WERI-Rb-1 (cell line): ENCODE results near the gene RGS9BP.

Experiments
- DNase-seq: peaks from one replicate; pipeline ENCODE4 v3.0.0-alpha.2; 2020
- H3K27ac ChIP-seq: fragments of 250-450 bp; sonication (Bioruptor Pico); 2 replicates; pipeline ENCODE4 v1.5.1; 2020; ENCODE audit warnings: mild to moderate bottlenecking, moderate library complexity
- H3K27me3 ChIP-seq: fragments of 250-450 bp; sonication (Bioruptor Pico); 2 replicates; pipeline ENCODE4 v1.5.1; 2021; ENCODE audit warnings: mild to moderate bottlenecking, low read depth, moderate library complexity; ENCODE audit not compliant: insufficient read depth, severe bottlenecking
- H3K36me3 ChIP-seq: fragments of 250-450 bp; sonication (Bioruptor Pico); 2 replicates; pipeline ENCODE4 v1.5.1; 2020; ENCODE audit warnings: mild to moderate bottlenecking, moderate library complexity
- H3K4me3 ChIP-seq: 2 replicates; pipeline ENCODE4 v1.5.1; 2011; ENCODE audit warnings: low read depth, mild to moderate bottlenecking, control low read depth, low read length
- H3K9me3 ChIP-seq: fragments of 250-450 bp; sonication (Bioruptor Pico); 2 replicates; pipeline ENCODE4 v1.5.1; 2021; ENCODE audit warnings: mild to moderate bottlenecking, moderate library complexity; ENCODE audit not compliant: severe bottlenecking
- CTCF ChIP-seq: IDR thresholded peaks from 2 replicates; pipeline ENCODE4 v1.5.1; 2011; ENCODE audit warnings: low read depth, mild to moderate bottlenecking, control low read depth, inconsistent platforms, low read length

Gene RGS9BP

GRCh38 chr19:32658527-32658926 is 17.1 kb upstream of the RGS9BP start:
- H3K4me3 ChIP-seq = no peak overlapping the region
- no peak for TF ChIP-seq CTCF
- no peaks in the 10 kb centered on the region; the same call in 1 of the 2 replicates for H3K36me3 ChIP-seq
- H3K27ac ChIP-seq = no peak overlapping the region
- no peaks in the 10 kb centered on the region for H3K27me3 ChIP-seq
- no peak for DNase-seq
- H3K9me3 ChIP-seq = no peaks in the 10 kb centered on the region

GRCh38 chr19:32661318-32661717 is 14.3 kb upstream of the RGS9BP start:
- TF ChIP-seq CTCF = no peak
- no peaks in the 10 kb centered on the region for H3K9me3 ChIP-seq
- no peak overlapping the region for H3K27ac ChIP-seq

GRCh38 chr19:32662186-32662585 is 13.5 kb upstream of the RGS9BP start:
- Histone ChIP-seq H3K27ac (no peak overlapping the region), H3K4me3 (no peak overlapping the region), H3K36me3 (no peaks in the 10 kb centered on the region; the same call in 1 of the 2 replicates), H3K9me3 (no peaks in the 10 kb centered on the region), H3K27me3 (no peaks in the 10 kb centered on the region)
- no peak for TF ChIP-seq CTCF
- no peak for DNase-seq

More at GRCh38 chr19:32661318-32661717, 14.3 kb upstream of the RGS9BP start:
- Histone ChIP-seq H3K27me3 (no peaks in the 10 kb centered on the region), H3K36me3 (no peaks in the 10 kb centered on the region; the same call in 1 of the 2 replicates), H3K4me3 (no peak overlapping the region)
- no peak for DNase-seq

GRCh38 chr19:32666084-32666483 is 9.6 kb upstream of the RGS9BP start:
- Histone ChIP-seq H3K27me3 (no peaks in the 10 kb centered on the region), H3K36me3 (no peaks in the 10 kb centered on the region), H3K9me3 (no peaks in the 10 kb centered on the region), H3K4me3 (no peak overlapping the region), H3K27ac (no peak overlapping the region)
- DNase-seq = no peak
- TF ChIP-seq CTCF = no peak

- no peaks in the 10 kb centered on the region for H3K36me3 ChIP-seq
- no peaks in the 10 kb centered on the region for H3K27me3 ChIP-seq
- no peak overlapping the region for H3K4me3 ChIP-seq
- H3K9me3 ChIP-seq = no peaks in the 10 kb centered on the region
- no peak overlapping the region for H3K27ac ChIP-seq
- DNase-seq = no peak
- TF ChIP-seq CTCF = no peak
These were observed 6.3 kb upstream of the RGS9BP start for GRCh38 chr19:32669310-32669709.

GRCh38 chr19:32671883-32672593 is 3.6 kb upstream of the RGS9BP start:
- Histone ChIP-seq H3K9me3 (no peaks in the 10 kb centered on the region), H3K36me3 (no peaks in the 10 kb centered on the region), H3K27ac (no peak overlapping the region), H3K4me3 (no peak overlapping the region), H3K27me3 (peaks cover 15% of the 10 kb centered on the region)
- no peak for DNase-seq
- no peak for TF ChIP-seq CTCF
